LoVo (cell line): Measurements from ENCODE around the gene MLANA.
A peak's percentile ranks its signal among the peaks of the same experiment; 100 is the strongest.

ENCODE experiments used
- DNase-seq: peaks from one replicate; pipeline ENCODE4 v3.0.0-alpha.2; 2016; ENCODE audit warnings: low spot score

Gene MLANA

GRCh38 chr9:5890641-5891040, at the start of gene MLANA:
Gene MLANA, plus strand, starts transcription at chr9:5890889. Its CDS starts 1,586 bp downstream, at chr9:5892475.
- no peak for DNase-seq

GRCh38 chr9:5841771-5842573, 48.7 kb upstream of the MLANA start:
- no peak for DNase-seq

GRCh38 chr9:5842929-5843793, 47.5 kb upstream of the MLANA start:
- DNase-seq = no peak

GRCh38 chr9:5843794-5844471, 46.8 kb upstream of the MLANA start:
- no peak for DNase-seq

GRCh38 chr9:5845157-5845531, 45.5 kb upstream of the MLANA start:
- DNase-seq = no peak

GRCh38 chr9:5846096-5846495, 44.6 kb upstream of the MLANA start:
- DNase-seq = no peak

- DNase-seq = no peak
Observed at GRCh38 chr9:5846501-5846921, 44.2 kb upstream of the MLANA start.

GRCh38 chr9:5848372-5848882, 42.3 kb upstream of the MLANA start:
- no peak for DNase-seq

GRCh38 chr9:5850724-5851122, 40.0 kb upstream of the MLANA start:
- DNase-seq = no peak

- peak; percentile 18 for DNase-seq
Observed at GRCh38 chr9:5851445-5851844, 39.2 kb upstream of the MLANA start.

GRCh38 chr9:5852987-5853386, 37.7 kb upstream of the MLANA start:
- DNase-seq = no peak

- DNase-seq = no peak
Observed at GRCh38 chr9:5853617-5854016, 37.1 kb upstream of the MLANA start.

GRCh38 chr9:5854063-5854790, 36.5 kb upstream of the MLANA start:
- no peak for DNase-seq

GRCh38 chr9:5857928-5858327, 32.8 kb upstream of the MLANA start:
- no peak for DNase-seq

- DNase-seq = no peak
Observed at GRCh38 chr9:5858833-5859232, 31.9 kb upstream of the MLANA start.

GRCh38 chr9:5863092-5863746, 27.5 kb upstream of the MLANA start:
- DNase-seq = peak; percentile 70

GRCh38 chr9:5864446-5864845, 26.2 kb upstream of the MLANA start:
- no peak for DNase-seq

GRCh38 chr9:5866272-5866671, 24.4 kb upstream of the MLANA start:
- DNase-seq = no peak

GRCh38 chr9:5866685-5867084, 24.0 kb upstream of the MLANA start:
- no peak for DNase-seq

- no peak for DNase-seq
Observed at GRCh38 chr9:5868235-5868634, 22.5 kb upstream of the MLANA start.
